HG03442 (cell line): Measurements from ENCODE around the gene MEN1.

Source experiments
- ATAC-seq: cut with Tn5 transposase; IDR thresholded peaks from one replicate; pipeline ENCODE4 v1.9.1; 2021; ENCODE audit warnings: mild to moderate bottlenecking, moderate library complexity; ENCODE audit not compliant: unreplicated experiment

MEN1 gene

DNA sequence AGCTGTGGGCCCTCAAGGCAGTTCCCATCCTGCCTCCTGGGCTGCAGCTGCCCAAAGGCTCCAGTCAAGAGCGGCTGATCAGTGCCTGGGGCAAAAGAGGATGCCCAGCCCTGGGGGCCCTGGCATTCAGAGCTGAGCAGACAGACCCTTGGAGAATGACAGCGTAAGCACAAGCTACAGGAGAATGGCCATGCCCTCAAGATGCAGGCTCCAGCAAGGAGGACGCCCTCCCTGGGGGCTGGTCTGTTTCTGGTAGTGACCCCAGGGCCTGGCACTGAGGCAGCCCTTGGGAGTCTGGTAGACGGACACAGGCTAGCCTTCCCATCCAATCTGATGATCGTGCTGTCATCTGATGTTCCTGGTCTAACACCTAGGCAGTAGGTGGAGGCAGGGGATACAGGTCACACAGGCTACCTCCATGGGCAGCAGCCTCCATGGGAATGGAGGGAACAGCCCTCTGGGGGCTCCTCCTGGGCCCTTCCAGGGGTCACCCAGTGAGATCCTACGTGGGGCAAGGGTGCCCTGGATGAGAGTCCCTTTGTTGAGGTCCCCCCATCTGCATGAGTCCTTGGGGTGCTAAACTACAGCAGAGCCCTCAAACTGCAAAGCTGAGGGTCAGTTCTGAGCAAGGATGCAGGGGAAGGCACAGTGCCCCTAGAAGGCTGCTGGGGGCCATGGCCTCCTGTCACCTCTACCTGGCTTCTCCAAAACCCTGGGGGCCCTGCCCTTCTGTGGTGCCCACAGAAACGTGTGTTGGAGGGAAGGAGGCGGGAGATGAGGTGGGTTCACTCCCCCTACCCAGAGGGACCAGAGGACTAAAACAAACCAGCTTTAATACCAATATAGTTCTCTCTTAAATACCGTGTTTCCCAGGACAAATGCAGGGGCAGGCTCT is 21.8 kb downstream of the MEN1 start:
- ATAC-seq = no peak

DNA sequence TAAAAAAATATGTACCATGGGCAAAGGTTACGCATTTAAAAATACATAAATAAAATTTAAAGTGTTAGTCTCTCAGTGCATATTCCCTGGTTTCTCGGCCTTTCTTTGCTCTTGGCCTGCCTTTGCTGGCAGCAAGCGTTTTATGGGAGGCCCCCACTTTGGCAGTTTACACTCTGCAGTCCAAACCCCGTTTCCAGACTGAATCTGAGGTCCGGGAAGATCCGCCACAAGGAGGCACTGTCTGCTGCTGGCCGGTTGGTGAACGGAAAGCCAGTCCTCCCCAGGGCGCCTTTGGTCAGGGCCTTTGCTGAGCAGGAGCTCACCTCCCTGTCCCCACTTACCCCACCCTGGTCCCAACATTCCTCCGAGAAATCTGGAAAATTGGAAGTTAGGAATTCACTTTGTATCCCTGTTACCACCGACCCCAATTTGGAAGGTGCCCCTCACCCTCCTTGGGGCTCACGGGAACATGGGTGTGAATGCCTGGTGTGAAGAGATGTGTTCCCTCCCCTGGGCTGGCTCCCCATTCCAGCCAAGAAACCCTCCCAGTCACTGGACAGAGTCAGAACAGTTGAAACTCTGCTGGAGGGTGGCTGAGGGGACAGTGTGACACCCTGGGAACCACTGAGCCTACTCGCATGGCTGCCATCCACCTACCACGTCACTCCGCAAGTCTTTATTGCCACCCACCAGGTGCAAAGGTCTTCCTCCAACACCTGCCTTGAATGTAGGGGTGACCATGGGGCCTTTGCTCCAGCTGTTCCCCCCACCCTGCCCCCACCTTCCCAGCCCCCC is 22.6 kb downstream of the MEN1 start:
- ATAC-seq = no peak

DNA sequence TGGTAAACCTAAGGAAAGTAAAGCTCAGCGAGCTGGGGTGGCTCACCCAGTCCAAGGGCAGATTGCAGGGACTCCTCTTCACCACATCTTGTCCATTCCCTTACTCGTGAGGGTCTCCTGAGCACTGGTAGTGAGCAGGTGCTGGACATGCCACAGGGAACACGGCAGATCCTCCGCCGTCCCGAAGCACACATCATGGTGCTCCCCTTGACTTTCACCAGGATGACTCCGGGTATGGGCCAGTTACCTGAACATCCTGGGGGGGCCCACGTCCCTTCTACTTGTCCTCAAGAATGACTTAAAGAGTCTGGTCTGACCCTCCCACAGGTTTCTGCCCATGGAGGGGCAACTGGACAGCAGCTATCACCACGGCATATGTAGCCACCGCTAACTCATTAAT is 24.0 kb downstream of the MEN1 start:
- no peak for ATAC-seq

DNA sequence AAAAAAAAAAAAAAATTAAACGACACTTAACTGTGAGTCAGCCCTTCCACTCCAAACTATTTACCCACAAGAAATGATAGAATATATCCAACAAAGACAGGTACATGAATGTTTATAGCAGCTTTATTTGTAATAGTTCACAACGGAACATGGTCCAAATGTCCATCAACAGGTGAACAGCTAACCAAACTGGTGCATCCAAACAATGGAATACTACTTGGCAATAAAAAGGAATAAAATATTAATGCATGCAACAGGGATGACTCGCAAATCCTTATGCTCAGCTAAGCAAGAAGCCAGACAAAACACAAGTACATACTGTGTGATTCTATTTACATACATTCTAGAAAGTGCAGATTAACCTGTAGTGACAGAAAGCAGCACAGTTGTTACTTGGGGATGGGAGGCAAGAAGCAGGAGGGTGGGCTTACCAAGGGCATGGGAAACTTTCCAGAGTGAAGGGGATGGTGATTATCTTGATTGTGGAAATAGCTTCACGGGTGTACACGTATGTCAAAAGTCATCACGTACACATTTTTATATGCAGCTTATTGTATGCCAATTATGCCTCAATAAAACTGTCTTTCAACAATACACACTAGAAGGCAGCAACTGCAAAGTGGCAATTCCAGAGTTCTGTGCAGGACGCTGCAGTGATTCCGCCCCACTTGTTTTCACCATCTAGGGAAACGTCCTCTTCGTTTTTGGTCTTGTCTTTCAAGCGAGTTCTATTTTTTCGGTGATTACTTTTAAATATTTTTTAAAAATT is 25.4 kb downstream of the MEN1 start:
- ATAC-seq = no peak

DNA sequence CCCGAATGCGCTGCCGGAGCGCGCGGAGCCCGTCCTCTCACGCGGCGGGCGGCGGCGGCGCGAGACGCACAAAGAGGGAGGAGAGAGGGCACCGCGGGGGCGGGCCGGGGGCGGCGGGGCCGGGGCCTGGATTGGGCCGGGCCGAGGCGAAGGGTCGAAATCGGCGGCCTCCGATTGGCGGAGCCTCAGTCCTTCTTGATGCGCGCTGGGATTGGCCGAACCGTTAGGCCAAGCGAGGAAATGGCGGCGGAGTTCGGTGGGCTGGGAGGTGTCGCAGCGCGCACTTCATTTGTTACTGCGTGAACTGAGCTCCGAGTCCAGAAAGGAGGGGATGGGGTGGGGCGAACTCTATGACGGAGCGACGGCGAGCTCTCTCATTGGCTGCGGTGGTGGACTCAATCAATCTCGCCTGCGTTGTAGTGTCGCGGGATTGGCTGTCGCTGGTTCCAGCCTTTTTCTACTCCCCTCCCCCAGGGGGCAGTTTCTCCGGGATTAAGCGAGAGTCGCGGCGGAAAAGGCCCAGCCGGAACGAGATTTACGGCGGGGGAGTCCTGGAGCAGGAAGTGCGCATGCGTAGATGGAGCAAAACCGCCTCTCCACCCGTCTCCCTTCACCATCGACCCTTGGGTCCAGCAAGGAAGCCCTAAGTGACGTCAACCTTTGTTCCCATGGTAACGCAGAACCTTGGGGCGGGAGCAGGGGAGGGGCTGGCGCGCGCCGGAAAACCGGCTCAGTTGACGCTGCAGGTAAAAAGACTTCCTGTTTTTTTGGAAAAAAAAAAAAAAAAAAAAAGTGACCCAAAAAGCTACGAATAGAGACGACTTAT is 31.7 kb downstream of the MEN1 start, which contains the start of gene SF1:
Gene SF1, minus strand, starts transcription at position 70 of the 826 bp plus-strand sequence. CDS start 150 bp downstream, outside the sequence.
- ATAC-seq = peak; percentile 72

DNA sequence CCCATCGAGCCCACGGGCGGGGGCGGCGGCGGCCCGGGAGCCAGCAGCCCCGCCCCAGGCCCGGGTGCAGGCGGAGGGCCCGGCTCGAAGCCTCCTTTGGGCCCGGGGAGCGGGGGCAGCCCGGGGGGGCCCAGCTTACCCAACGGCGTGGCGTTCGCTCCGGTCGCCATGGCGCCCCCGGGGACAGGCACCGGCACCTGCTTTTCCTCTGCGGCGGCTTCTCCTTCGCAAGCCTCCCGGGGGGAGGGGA is 32.2 kb downstream of the MEN1 start:
- no peak for ATAC-seq

DNA sequence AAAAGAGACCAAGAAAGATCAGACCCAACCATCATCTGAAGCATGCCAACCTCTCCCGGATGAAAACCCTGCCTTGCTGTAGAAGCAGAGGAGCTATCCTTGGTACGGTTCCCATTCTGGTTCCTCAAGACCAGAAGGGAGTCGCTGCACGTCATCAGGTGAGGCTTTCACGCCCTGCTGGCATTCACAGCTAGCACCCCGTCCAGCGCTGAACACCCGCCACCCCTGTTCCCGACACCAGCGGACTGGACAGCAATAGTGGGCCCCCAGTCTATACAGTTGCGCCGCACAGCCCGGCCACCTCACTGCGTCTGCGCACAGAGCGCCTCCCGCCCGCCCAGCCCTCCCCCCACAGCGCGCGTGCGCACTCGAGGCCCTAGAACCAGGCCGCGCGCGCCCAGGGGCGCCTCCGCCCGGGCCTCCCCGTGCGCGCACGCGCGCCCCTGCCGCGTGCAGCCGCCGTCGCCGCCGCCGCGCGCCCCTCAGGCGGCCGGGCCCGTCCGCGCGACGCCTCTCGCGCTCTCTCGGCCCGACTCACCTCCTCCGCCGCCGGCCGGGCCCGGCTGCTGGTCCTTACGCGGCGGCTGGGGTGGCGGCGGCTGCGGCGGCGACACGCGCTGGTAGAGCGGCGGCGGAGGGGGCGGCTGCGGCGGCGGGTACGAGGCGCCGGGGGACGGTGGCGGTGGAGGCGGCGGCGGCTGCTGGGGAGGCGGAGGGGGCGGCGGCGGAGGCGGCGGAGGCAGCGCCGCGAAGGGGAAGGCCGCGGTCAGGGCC is 32.7 kb downstream of the MEN1 start:
- ATAC-seq = peak; percentile 16

DNA sequence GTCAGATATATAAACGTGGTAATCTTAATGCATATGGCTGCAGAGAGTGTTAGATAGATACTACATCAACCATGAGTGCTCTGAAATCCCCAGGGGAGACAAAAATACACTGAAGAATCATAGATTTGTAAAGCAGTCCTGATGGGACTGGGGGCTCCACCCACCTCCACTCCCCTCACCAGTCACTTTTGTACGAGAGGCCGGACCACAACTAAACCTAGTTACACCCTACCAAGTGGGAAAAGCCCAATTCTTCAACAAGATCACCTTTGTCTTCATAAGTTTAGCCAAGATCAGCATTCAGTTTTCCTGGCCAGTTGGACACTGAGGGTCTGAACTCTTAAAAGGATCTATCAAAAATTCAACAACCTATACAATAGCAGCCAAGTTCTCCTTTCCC is 33.5 kb downstream of the MEN1 start:
- no peak for ATAC-seq

DNA sequence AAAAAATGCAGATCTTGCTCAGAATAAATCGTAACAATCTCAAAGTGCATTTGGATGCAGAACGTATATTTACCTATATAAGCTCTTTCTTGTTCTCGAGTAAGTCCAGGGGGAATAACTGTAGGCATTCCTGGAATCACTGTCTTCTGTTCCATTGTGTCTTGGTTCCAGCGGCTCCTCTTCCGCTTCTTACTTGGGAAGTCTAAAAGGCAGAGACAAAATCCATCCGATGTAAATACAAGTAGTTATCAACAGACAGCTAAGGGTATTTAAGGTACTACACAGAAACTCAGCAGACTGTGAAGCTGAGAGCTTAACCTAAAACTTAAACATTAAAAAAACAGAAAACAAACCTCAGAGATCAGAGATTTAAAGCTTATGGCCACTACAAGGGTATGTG is 33.9 kb downstream of the MEN1 start:
- ATAC-seq = no peak

DNA sequence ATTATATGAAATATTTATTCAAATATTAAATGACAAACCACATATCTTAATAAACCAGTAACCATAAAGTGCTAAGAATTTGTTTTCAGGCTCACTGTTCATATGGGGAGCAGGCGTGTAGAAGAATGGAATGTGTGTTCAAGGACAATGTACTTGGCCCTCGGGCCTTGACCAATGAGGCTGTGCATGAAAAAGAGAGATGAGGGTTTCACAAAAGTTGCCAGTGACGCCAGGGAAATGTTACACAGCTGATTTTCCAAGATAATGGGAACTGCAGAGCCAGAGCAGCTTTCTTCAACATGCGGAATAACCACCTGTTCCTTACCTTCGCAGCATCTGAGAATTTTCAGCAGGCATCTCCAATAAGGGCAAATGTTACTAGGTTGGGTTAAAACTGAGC is 36.2 kb downstream of the MEN1 start:
- no peak for ATAC-seq

DNA sequence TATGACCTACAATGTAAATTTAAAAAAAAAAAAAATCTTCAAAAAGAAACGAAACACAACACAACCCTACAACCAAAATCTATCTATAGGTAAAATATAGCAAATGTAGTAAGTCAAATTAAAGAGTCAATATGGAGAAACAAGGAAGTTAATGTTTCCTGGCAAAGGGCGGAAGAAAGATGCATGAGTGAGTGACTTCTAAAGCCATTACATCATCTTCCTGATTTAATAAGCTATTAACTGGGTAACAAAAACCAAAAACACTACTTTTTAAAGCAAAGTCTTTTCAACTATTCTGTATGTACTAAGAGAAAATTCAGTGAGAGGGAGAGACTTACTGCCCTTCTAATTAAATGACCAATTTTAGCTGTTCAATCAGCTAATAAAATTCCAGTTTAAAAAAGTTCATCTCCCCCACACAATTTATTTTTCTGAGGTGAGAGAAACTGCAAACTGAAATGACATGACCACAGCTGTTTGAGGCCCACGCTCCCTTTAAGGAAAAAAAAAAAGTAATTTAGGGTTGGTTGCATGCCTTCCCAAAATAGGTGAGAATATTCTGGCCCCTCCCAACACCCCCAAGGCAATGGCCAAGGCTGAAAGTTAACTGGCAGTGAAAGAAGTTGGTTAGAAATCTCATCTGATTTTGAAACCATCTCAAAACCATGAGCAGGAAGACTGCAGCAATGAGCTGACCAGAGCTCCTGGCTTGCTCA is 37.9 kb downstream of the MEN1 start:
- ATAC-seq = no peak

DNA sequence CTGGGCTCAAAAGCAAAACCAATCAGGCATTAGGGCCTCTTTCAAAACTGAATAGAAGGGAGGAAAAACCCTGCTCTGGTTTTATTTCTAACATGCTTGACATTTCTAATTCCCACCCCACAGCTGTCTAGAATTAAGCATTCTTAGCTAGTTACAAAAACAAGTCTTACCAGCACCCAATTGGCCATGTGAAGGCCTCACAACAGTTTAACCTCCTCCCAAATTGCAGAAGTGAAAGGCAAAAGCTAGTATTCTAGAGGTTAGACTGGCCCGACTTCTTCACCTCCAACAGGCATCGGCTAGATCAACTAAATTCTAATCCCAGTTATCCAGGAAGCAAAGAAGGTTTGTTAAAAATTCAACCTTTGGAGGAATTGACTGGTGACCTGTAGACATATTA is 38.5 kb downstream of the MEN1 start:
- ATAC-seq = no peak

DNA sequence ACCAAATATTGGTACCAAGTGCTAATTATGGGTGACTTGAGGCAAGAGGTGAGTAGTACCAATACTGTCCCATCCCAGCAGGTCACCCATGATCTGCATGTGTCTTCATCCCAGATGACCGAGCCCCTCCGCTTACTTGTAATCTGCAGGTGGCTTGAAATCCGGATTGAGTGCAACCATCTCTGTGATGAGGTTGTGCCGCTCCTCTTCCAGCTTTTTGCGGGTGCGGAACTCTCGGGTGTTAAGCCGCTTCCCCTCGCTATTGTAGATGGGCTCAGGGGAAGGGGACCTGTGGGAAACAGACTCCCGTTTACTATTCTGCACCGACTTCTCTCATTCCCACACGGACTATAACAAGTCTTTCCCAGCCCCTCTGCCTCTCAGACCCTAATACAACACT is 40.2 kb downstream of the MEN1 start:
- ATAC-seq = no peak

DNA sequence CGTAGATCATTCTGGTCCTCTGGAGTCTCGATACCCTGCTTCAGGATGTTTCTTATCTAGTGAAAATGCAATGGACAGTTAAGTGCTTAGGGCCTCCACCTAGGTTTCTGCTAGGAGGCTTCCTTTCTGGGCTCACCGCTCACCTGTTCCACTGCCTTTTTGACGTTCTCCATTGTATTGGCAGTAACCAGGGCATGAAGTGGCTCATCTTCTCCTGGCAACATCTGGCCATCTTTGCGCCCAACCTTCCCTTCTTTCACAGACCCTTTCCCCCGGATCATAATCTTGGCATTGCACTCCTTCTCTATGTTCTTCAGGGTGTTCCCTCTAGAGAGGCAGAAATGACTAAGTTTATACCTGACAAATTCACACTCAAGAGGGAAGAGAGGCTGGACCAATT is 41.1 kb downstream of the MEN1 start:
- no peak for ATAC-seq

DNA sequence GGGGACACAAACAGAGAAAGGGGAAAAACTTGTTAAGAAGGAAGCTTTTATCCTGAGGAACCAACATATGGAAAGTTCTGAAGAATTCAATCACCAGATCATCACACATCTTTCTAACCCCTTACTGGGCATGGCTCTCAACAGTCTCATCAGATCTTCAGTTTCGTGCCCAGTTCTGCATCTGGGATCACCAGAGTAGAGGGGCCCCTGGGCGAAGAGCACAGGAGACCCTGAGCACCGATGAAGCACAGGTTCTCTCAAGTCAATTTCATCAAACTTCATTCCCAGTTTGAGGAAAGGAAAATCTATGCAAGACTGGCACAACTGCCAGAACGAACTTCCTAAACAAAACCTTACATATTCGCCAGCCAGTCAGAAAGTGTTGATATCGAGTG is 42.1 kb downstream of the MEN1 start:
- ATAC-seq = no peak

DNA sequence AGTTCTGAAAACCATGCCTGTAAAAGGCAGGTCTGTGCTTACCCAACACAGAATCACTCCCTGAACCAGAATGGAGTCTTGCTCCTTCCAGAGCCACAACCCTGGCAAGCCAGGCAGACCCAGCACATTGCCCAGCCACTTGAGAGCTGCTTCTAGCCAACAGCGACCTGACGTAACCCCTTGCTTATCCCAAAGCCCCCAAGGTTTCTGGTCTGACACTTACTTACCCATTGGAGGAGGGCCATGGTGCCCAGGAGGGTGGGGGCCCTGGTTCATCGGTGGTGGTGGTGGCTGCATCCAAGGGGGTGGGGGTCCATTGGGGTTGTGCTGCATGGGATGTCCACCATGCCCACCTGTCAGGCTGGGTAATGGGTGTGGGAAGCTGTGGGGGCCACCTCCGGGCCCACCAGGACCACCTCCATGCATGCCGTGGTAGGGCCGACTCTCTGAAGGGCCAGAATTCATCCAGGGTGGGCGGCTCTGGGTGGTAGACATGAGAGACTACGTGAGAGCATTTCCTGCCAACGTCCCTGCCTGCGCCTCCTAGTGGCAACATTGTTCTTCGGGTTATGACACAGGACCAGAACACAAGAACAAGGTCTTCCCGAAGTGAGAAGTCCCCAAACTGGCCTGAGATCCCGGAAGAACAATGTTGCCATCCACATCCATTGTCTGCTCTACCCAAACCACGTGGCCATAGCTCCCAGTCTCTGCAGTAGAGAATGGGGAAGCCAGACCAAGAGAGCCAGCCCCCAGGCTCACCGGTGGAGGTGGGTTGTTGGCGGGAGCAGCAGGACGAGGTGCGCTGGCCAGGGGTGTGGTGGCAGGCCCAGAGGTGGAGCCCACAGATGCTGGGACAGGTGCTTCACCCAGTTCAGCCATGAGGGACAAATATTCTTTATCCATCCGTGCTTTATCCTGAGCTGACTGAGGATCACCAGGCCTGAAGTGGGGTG is 42.7 kb downstream of the MEN1 start:
- no peak for ATAC-seq

DNA sequence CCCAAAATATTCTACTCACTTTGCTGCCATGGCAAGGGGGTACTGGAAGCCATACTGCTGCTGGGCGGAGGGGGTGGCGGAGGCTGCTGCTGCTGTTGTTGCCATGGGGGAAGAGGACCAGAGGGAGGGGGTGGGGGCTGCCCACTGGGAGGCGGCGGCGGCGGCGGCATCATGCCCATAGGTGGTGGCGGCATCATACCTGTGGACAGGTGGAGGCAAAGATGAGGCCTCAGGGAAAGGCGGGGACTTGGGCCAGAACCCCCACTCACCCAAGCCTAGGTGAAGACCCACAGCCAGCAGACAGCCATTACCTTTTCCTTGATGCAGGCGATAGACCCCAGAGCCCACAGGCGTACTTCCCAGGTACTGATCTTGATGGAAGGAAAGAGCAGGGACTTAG is 43.5 kb downstream of the MEN1 start:
- no peak for ATAC-seq
